Omental fat pad (tissue), 4 donors: ENCODE measurements around the gene PTP4A2. TPM values are rescaled to one million over a fixed set of nuclear protein-coding genes. Genes with fewer than 3 reads are reported as not detected.

Experiments
- ATAC-seq: fragments of 150-250 bp; one replicate; pipeline ENCODE4 v1.9.1; 2016; ENCODE audit warnings: mild to moderate bottlenecking, moderate library complexity; ENCODE audit not compliant: low FRiP score
- DNase-seq: peaks from one replicate; pipeline ENCODE4 v3.0.0-alpha.2; 2019; ENCODE audit warnings: low spot score
- CTCF ChIP-seq, 3 donors: fragments of 450-650 bp; IDR thresholded peaks; one replicate each; pipeline ENCODE4 v1.5.1; 2016 to 2017; ENCODE audit warnings: antibody characterized with exemption in 3 of 3, mild to moderate bottlenecking in 3 of 3, moderate library complexity in 2 of 3
- total RNA-seq, 4 donors: library from RNA; depleted of rRNA; stranded (reverse); fragments of >200 nt; gene quantifications; one replicate each; pipeline ENCODE4 v1.1.0, GENCODE V29; 2016

The PTP4A2 gene
- total RNA-seq, 4 donors from 2014 or later, result 216 to 385 (median 283) TPM

- TF ChIP-seq CTCF (IDR thresholded peaks at IDR 0.05), result no peak
- DNase-seq (no peak), ATAC-seq (no peak)
Observed at GRCh38 chr1:31959521-31960340, 21.6 kb upstream of the PTP4A2 start.

- ATAC-seq, result no peak
- TF ChIP-seq CTCF (IDR thresholded peaks at IDR 0.05), result no peak
- DNase-seq, result no peak
Observed at GRCh38 chr1:31957701-31958674, 19.8 kb upstream of the PTP4A2 start.

GRCh38 chr1:31955917-31956736 lies 18.0 kb upstream of the PTP4A2 start:
- no peak for TF ChIP-seq CTCF (IDR thresholded peaks at IDR 0.05)
- ATAC-seq, result peak; percentile 80
- peak; percentile 49 for DNase-seq

GRCh38 chr1:31954607-31955283 lies 16.6 kb upstream of the PTP4A2 start:
- no peak for TF ChIP-seq CTCF (IDR thresholded peaks at IDR 0.05)
- ATAC-seq (peak; percentile 90), DNase-seq (peak; percentile 77)

GRCh38 chr1:31952825-31953220 lies 14.7 kb upstream of the PTP4A2 start:
- ATAC-seq (no peak), DNase-seq (no peak)
- TF ChIP-seq CTCF (IDR thresholded peaks at IDR 0.05), result no peak

DNA sequence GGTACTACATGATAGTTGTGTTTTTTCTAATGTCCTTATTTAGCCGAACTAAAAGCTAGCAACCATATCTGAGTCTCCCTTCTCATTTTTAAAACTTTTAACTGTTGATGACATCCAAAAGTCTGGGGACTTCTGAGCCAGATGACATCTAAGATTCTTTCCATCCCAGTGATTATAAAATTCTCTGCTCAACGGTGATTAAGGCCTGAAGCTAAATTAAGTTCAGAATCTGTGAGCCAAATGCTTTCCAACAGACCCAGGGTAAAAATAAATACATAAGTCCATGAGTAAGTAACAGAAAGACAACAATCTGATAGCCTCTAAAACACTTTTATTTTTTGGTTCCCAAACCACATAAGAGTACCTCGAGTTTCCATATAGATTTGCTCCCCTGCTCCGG lies 13.1 kb upstream of the PTP4A2 start:
- ATAC-seq (no peak), DNase-seq (no peak)
- TF ChIP-seq CTCF (IDR thresholded peaks at IDR 0.05), result no peak
